Muscle layer of duodenum (tissue), 2 donors: Measurements from ENCODE around the gene CLDN14.
"Not testable (repeated sequence)": the region's sequence is repeated elsewhere in the genome, so short reads cannot be mapped to it uniquely, and the experiment has no call there.

Source experiments
- H3K27ac ChIP-seq: one replicate; pipeline ENCODE4 v1.7.0; 2013; ENCODE audit warnings: mild to moderate bottlenecking, low read length
- H3K27me3 ChIP-seq: one replicate; pipeline ENCODE4 v1.7.0; 2013; ENCODE audit warnings: low read depth, mild to moderate bottlenecking, control low read depth, low read length
- H3K36me3 ChIP-seq, 2 donors: one replicate each; pipeline ENCODE4 v1.7.0; 2013; ENCODE audit warnings: low read length in 2 of 2, control low read depth in 1 of 2, mild to moderate bottlenecking in 1 of 2; ENCODE audit not compliant: insufficient read depth in 2 of 2, control insufficient read depth in 1 of 2
- H3K4me1 ChIP-seq, 2 donors: one replicate each; pipeline ENCODE4 v1.7.0; 2013; ENCODE audit warnings: low read length in 2 of 2, mild to moderate bottlenecking in 2 of 2, control low read depth in 1 of 2, moderate library complexity in 1 of 2; ENCODE audit not compliant: insufficient read depth in 2 of 2, control insufficient read depth in 1 of 2
- H3K4me3 ChIP-seq, 2 donors: one replicate each; pipeline ENCODE4 v1.7.0; 2013; ENCODE audit warnings: low read length in 2 of 2, low read depth in 1 of 2, mild to moderate bottlenecking in 1 of 2
- H3K9me3 ChIP-seq, 2 donors: one replicate each; pipeline ENCODE4 v1.7.0; 2013; ENCODE audit warnings: low read length in 2 of 2, control low read depth in 1 of 2, mild to moderate bottlenecking in 1 of 2; ENCODE audit not compliant: control insufficient read depth in 1 of 2
- donor health status: healthy.

CLDN14 gene

DNA sequence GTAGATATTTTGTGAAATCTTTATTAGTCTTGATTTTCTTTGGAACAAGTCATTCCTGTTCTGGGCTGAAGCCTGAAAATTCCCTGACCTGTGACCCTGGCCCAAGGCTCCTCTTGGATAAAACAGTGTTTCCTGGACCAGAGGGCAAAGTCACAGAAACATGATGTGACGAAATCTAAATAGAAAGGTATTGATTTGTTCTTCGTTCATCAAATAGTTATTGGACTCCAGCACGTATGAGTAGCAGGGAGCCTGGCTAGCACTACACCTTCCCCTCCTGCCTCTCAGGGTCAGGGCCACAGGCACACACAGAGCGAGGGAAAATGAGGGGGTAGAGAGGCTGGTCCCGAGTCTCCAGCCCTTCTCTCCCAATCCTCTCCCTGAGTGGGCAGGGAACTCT lies 1.7 kb upstream of the CLDN14 start:
- Histone ChIP-seq H3K27me3 (no peaks in the 10 kb centered on the region), H3K27ac (no peak overlapping the region), H3K4me3 (no peak overlapping the region), H3K4me1 (no peaks in the 10 kb centered on the region), H3K9me3 (no peaks in the 10 kb centered on the region), H3K36me3 (no peaks in the 10 kb centered on the region)

DNA sequence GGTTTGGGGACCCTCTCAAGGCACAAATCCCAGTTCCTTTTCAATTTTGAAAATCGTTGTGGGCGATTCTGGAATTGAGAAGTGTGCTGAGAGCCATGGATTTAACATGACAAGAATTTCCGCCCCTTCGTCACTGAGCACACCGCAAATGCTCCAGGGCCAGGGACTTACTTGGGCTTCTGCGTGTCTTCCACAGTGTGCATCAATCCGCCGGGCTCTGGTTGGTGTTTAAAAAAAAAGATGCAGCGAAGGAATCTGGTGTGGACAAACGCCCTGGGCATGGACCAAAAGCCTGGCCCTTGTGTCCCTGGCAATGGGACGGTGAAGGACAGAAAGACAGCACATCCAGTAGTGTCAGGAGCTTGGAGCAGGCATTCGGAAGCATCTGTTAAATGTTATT lies 696 bp upstream of the CLDN14 start:
- no peak overlapping the region for H3K4me3 ChIP-seq
- H3K27me3 ChIP-seq = no peaks in the 10 kb centered on the region
- H3K36me3 ChIP-seq = no peaks in the 10 kb centered on the region
- H3K27ac ChIP-seq = no peak overlapping the region
- H3K4me1 ChIP-seq = no peaks in the 10 kb centered on the region
- no peaks in the 10 kb centered on the region for H3K9me3 ChIP-seq

DNA sequence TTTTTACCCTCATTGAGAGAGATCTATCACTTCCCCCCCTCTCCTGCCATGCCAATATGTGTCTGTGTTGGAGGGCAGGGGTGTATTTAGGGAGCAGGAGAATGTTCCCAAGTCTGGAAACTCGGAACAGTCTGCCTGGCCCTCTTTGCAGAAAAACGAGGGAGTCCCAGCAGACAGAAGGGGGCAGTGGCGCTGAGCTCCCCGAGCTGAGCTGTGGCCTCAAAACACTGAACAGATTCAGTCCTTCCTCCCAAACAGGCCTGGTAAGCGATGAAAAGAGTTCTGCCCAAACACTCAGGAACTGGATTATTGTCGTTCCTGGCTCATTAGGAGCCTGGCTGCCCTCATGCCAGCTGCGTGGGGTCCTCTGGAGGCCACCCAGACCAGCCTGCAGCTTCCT lies 981 bp downstream of the CLDN14 start:
- H3K36me3 ChIP-seq = no peaks in the 10 kb centered on the region
- no peak overlapping the region for H3K27ac ChIP-seq
- no peak overlapping the region for H3K4me3 ChIP-seq
- no peaks in the 10 kb centered on the region for H3K27me3 ChIP-seq
- H3K9me3 ChIP-seq = no peaks in the 10 kb centered on the region
- no peaks in the 10 kb centered on the region for H3K4me1 ChIP-seq

GRCh38 chr21:36478207-36478701 lies 1.7 kb downstream of the CLDN14 start:
- H3K9me3 ChIP-seq = no peaks in the 10 kb centered on the region
- H3K27ac ChIP-seq = no peak overlapping the region
- no peaks in the 10 kb centered on the region for H3K27me3 ChIP-seq
- H3K4me1 ChIP-seq = no peaks in the 10 kb centered on the region
- H3K4me3 ChIP-seq = no peak overlapping the region
- H3K36me3 ChIP-seq = no peaks in the 10 kb centered on the region

DNA sequence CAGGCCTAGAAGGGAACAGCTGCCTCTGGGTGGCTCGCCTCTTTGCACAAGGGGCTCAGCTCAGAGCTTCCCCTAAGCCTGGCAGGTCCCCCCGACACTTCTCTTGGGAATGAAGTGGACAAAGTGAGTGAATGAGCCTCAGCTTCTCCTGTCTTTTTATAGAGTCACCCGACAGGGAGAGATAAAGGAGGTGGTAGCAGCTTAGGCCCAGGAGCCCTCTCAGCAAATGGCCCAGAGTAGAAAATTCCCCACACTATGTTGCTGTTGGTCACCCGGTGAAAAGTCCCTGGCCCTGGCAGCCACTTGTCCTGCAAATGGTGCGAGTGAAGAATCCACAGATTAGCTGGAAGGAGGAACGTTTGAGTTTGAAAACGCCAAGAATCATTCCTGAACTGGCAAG lies 2.4 kb downstream of the CLDN14 start:
- Histone ChIP-seq H3K4me1 (no peaks in the 10 kb centered on the region), H3K36me3 (no peaks in the 10 kb centered on the region), H3K9me3 (no peaks in the 10 kb centered on the region), H3K27me3 (no peaks in the 10 kb centered on the region), H3K27ac (no peak overlapping the region), H3K4me3 (no peak overlapping the region)

- Histone ChIP-seq H3K36me3 (no peaks in the 10 kb centered on the region), H3K27me3 (no peaks in the 10 kb centered on the region), H3K27ac (no peak overlapping the region), H3K9me3 (no peaks in the 10 kb centered on the region), H3K4me1 (no peaks in the 10 kb centered on the region), H3K4me3 (no peak overlapping the region)
These were observed 2.9 kb downstream of the CLDN14 start for GRCh38 chr21:36477001-36477400.

GRCh38 chr21:36476541-36476940 lies 3.4 kb downstream of the CLDN14 start:
- H3K4me3 ChIP-seq, H3K27ac ChIP-seq, H3K9me3 ChIP-seq, H3K27me3 ChIP-seq, H3K4me1 ChIP-seq, H3K36me3 ChIP-seq: not testable (repeated sequence)

- no peaks in the 10 kb centered on the region for H3K9me3 ChIP-seq
- H3K27me3 ChIP-seq = no peaks in the 10 kb centered on the region
- H3K4me3 ChIP-seq = no peak overlapping the region
- no peaks in the 10 kb centered on the region for H3K36me3 ChIP-seq
- H3K27ac ChIP-seq = no peak overlapping the region
- H3K4me1 ChIP-seq = no peaks in the 10 kb centered on the region
These were observed 5.3 kb downstream of the CLDN14 start for GRCh38 chr21:36474591-36474990.

GRCh38 chr21:36473203-36473602 lies 6.7 kb downstream of the CLDN14 start:
- no peaks in the 10 kb centered on the region for H3K36me3 ChIP-seq
- no peaks in the 10 kb centered on the region for H3K4me1 ChIP-seq
- H3K9me3 ChIP-seq = no peaks in the 10 kb centered on the region
- H3K27me3 ChIP-seq = no peaks in the 10 kb centered on the region
- no peak overlapping the region for H3K27ac ChIP-seq
- H3K4me3 ChIP-seq = no peak overlapping the region

- Histone ChIP-seq H3K9me3 (no peaks in the 10 kb centered on the region), H3K27ac (no peak overlapping the region), H3K36me3 (no peaks in the 10 kb centered on the region), H3K4me1 (no peaks in the 10 kb centered on the region), H3K4me3 (no peak overlapping the region), H3K27me3 (no peaks in the 10 kb centered on the region)
These were observed 7.5 kb downstream of the CLDN14 start for GRCh38 chr21:36472377-36472776.

DNA sequence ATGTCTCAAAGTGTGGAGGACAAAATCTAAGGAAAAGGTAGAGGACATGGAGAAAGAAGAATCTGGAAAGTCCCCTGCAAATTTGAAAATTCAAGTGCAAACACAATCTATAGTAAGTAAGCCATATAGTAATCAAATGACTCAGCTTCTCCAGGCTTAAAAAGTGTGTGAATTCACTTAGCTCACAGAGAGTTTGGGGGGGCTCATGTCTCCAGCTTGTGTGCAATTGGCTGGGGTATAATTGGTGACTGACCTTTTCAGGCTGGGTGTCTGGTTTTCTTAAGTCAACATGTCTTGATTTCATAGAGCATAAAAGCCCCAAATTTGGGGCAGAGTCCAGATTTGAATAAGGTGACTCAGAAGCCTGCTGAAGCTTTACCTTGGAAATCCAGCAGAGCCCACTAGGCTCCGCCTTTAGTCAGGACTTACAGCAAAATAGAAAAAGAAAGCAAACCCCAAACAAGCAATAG lies 8.6 kb downstream of the CLDN14 start:
- Histone ChIP-seq H3K27ac (no peak overlapping the region), H3K36me3 (no peaks in the 10 kb centered on the region), H3K27me3 (no peaks in the 10 kb centered on the region), H3K4me3 (no peak overlapping the region), H3K9me3 (no peaks in the 10 kb centered on the region), H3K4me1 (no peaks in the 10 kb centered on the region)

- Histone ChIP-seq H3K9me3 (no peaks in the 10 kb centered on the region), H3K4me3 (no peak overlapping the region), H3K27me3 (no peaks in the 10 kb centered on the region), H3K27ac (no peak overlapping the region), H3K4me1 (peaks cover 0 to 1% of the 10 kb centered on the region in 2 donors), H3K36me3 (no peaks in the 10 kb centered on the region)
These were observed 9.6 kb downstream of the CLDN14 start for GRCh38 chr21:36470294-36470693.
